ENCODE measurements around the gene ETFB. TPM values are rescaled to one million over a fixed set of nuclear protein-coding genes. Genes with fewer than 3 reads are reported as not detected.

Gene ETFB
- total RNA-seq, 1 donor from 2014 or later, result 36.9 TPM

GRCh38 chr19:51357952-51358351, 8.2 kb downstream of the ETFB start:
- TF ChIP-seq, protein P1, sequence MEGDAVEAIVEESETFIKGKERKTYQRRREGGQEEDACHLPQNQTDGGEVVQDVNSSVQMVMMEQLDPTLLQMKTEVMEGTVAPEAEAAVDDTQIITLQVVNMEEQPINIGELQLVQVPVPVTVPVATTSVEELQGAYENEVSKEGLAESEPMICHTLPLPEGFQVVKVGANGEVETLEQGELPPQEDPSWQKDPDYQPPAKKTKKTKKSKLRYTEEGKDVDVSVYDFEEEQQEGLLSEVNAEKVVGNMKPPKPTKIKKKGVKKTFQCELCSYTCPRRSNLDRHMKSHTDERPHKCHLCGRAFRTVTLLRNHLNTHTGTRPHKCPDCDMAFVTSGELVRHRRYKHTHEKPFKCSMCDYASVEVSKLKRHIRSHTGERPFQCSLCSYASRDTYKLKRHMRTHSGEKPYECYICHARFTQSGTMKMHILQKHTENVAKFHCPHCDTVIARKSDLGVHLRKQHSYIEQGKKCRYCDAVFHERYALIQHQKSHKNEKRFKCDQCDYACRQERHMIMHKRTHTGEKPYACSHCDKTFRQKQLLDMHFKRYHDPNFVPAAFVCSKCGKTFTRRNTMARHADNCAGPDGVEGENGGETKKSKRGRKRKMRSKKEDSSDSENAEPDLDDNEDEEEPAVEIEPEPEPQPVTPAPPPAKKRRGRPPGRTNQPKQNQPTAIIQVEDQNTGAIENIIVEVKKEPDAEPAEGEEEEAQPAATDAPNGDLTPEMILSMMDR (IDR thresholded peaks at IDR 0.05; ENCODE audit: insufficient read depth, low read length, poor library complexity, severe bottlenecking), result no peak
- Histone ChIP-seq H3K36me3 (ENCODE audit: control insufficient read depth, insufficient read depth, low read length) (no peaks in the 10 kb centered on the region), H3K27me3 (ENCODE audit: control insufficient read depth, insufficient read depth, low read length) (no peaks in the 10 kb centered on the region), H3K4me3 (ENCODE audit: low read depth, low read length) (no peak overlapping the region)
- no peak for DNase-seq (ENCODE audit: low read depth)

DNA sequence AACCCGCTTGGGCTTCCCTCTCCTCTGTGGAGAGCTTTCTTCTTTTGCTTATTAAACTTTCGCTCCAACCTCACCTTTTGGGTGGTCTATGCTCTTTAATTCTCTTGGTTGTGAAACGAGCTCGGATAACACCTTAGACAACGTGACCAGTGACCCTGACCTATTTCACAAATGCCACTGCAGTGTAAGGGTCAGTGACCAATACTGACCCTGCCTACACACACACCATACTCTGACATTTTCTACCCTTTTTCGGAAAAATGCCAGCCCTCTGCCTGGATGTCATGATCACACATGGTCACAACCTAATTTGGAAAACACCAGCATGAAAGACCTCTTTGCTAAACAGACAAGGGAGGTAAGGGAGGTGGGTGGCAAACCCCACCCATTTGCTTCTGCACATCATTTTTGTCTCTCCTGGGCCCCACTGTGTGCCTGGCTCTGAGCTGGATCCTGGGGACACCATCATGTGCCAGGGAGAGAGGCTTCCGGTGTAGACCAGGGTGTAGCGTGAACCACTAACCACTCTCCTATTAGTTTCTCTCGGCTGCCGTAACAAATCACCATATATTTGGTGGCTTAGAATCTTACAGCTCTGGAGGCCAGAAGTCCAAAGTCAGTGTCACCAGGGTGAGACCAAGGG, 9.9 kb downstream of the ETFB start:
- peaks cover 2% of the 10 kb centered on the region for H3K36me3 ChIP-seq (ENCODE audit: control insufficient read depth, insufficient read depth, low read length)
- TF ChIP-seq, protein P1 (IDR thresholded peaks at IDR 0.05; ENCODE audit: insufficient read depth, low read length, poor library complexity, severe bottlenecking), result no peak
- no peak for DNase-seq (ENCODE audit: low read depth)
- H3K4me3 ChIP-seq (ENCODE audit: low read depth, low read length), result no peak overlapping the region
- no peaks in the 10 kb centered on the region for H3K27me3 ChIP-seq (ENCODE audit: control insufficient read depth, insufficient read depth, low read length)

DNA sequence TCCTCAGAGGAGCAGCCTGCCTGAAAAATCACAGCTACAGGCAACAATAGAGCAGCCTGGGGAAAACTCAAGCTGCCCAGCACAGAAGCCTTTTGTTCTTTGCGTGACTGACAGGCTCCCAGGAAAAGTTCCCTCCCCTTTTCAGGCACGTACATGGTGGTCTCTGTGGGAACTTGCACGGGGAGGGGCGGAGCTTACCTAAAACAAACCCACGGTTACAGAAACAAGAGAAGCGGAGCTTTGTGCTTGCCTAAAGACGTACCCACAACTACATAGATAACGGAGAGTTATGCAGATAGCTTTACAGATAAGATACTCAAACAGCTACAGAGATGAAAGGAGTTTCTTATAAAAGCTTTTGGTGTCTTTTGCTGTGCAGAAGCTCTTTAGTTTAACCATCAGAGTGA, 11.4 kb downstream of the ETFB start:
- H3K4me3 ChIP-seq (ENCODE audit: low read depth, low read length), result no peak overlapping the region
- TF ChIP-seq, protein P1 (IDR thresholded peaks at IDR 0.05; ENCODE audit: insufficient read depth, low read length, poor library complexity, severe bottlenecking), result no peak
- no peaks in the 10 kb centered on the region for H3K27me3 ChIP-seq (ENCODE audit: control insufficient read depth, insufficient read depth, low read length)
- no peak for DNase-seq (ENCODE audit: low read depth)
- H3K36me3 ChIP-seq (ENCODE audit: control insufficient read depth, insufficient read depth, low read length), result peaks cover 2% of the 10 kb centered on the region

- TF ChIP-seq, protein P1 (IDR thresholded peaks at IDR 0.05; ENCODE audit: insufficient read depth, low read length, poor library complexity, severe bottlenecking), result no peak
- DNase-seq (ENCODE audit: low read depth), result no peak
- H3K36me3 ChIP-seq (ENCODE audit: control insufficient read depth, insufficient read depth, low read length), result peaks cover 2% of the 10 kb centered on the region
- H3K4me3 ChIP-seq (ENCODE audit: low read depth, low read length), result no peak overlapping the region
- H3K27me3 ChIP-seq (ENCODE audit: control insufficient read depth, insufficient read depth, low read length), result no peaks in the 10 kb centered on the region
Measured at GRCh38 chr19:51354103-51354741, 12.0 kb downstream of the ETFB start.

GRCh38 chr19:51352783-51353360, 13.3 kb downstream of the ETFB start:
- Histone ChIP-seq H3K36me3 (ENCODE audit: control insufficient read depth, insufficient read depth, low read length) (peaks cover 2% of the 10 kb centered on the region), H3K27me3 (ENCODE audit: control insufficient read depth, insufficient read depth, low read length) (no peaks in the 10 kb centered on the region), H3K4me3 (ENCODE audit: low read depth, low read length) (no peak overlapping the region)
- DNase-seq (ENCODE audit: low read depth), result no peak
- TF ChIP-seq, protein P1 (IDR thresholded peaks at IDR 0.05; ENCODE audit: insufficient read depth, low read length, poor library complexity, severe bottlenecking), result no peak
